Pancreas (tissue), 10 donors: Measurements from ENCODE around the gene NPRL2. TPM values are rescaled to one million over a fixed set of nuclear protein-coding genes. Genes with fewer than 3 reads are reported as not detected.

Experiments used
- ATAC-seq, 4 donors: fragments of 200-7000 bp; cut with Tn5 transposase; one replicate each; pipeline versions ENCODE4 v1.8.0 to v1.9.1; 2020; ENCODE audit warnings: mild to moderate bottlenecking in 4 of 4, moderate library complexity in 4 of 4
- DNase-seq, 6 donors: peaks; one replicate each; pipeline ENCODE4 v3.0.0-alpha.2; 2020
- FAIRE-seq: peaks from 2 replicates; lab custom pipeline; 2012; peaks lifted over from hg19 to GRCh38; lab: Jason Lieb, UNC
- H3K27ac ChIP-seq, 4 donors: fragments of 200-600 bp; sonication (generic); 1 replicate in 3 of 4; 2 replicates in 1 of 4; pipeline versions ENCODE4 v1.5.0 to v1.8.0; 2020
- H3K27me3 ChIP-seq, 4 donors: fragments of 200-600 bp; one replicate each; pipeline ENCODE4 v1.8.0; 2021
- H3K36me3 ChIP-seq, 3 donors: fragments of 200-600 bp; sonication (generic) in 1 of 3; one replicate each; pipeline versions ENCODE4 v1.5.0 to v1.8.0; 2020 to 2021
- H3K4me1 ChIP-seq, 3 donors: fragments of 200-600 bp; one replicate each; pipeline ENCODE4 v1.8.0; 2021
- H3K4me3 ChIP-seq, 4 donors: fragments of 200-600 bp; sonication (generic) in 2 of 4; one replicate each; pipeline versions ENCODE4 v1.5.0 to v1.8.0; 2020 to 2021
- H3K9me3 ChIP-seq, 4 donors: fragments of 200-600 bp; one replicate each; pipeline ENCODE4 v1.8.0; 2021
- WGBS, 2 donors: extraction: QIAGEN DNeasy Blood & Tissue Kit; methylation state at CpG; one replicate each; pipeline ENCODE4 v1.1.7; 2013; 5-methylcytosine and 5-hydroxymethylcytosine counted together
- intact Hi-C, 3 donors: fragments of 100-400 bp; cut with DNase I; formaldehyde crosslinking; loops; one replicate each; pipeline versions ENCODE4 v1.11.1 to v1.14.2; 2022
- polyA plus RNA-seq, 2 donors: library from polyadenylated mRNA; stranded (reverse); fragments of 200-250 nt; gene quantifications; one replicate each; pipeline ENCODE4 v1.2.3, GENCODE V29; 2013
- total RNA-seq, 6 donors: library from RNA; stranded (reverse); fragmentation: NEBNext Ultra II Directional in 4 of 6; extraction: Animal tissue kit (Norgen Biotek cat#: 25700) in 4 of 6; gene quantifications; one replicate each; pipeline versions ENCODE4 v1.2.1 to v1.2.4, GENCODE V29; 2021 to 2023
- TF ChIP-seq, protein P1 (sequence below), 4 donors: fragments of 200-600 bp; sonication (generic) in 3 of 4; IDR thresholded peaks; one replicate each; pipeline versions ENCODE4 v1.5.0 to v1.8.0; 2021; ENCODE audit warnings: antibody characterized with exemption in 4 of 4
- donor health status: healthy with polysubstance abuse.
- donor health status: DM: no; HTN: no; CAD: no; lungs with moderate emphysema.
- donor health status: DM: no; HTN: no; CAD: no.
- donor health status: control.
- donor health status: control.
- donor health status: Bipolar disorder and iron deficiency.
- donor health status: DM: yes; HTN: yes; CAD: no.
- donor health status: DM: no; HTN: no; CAD: no.
- donor health status: DM: no; HTN: no; CAD: no.
- donor health status: DM: yes; HTN: yes; CAD: no.

Gene NPRL2
- total and polyA plus RNA-seq, 8 donors, result 17.1 to 41.8 (median 20.3) TPM

GRCh38 chr3:50336452-50337174 is 14.0 kb downstream of the NPRL2 start:
- intact Hi-C loops, result no loop called here
- ATAC-seq (peak; percentile 2 to 43 (median 6)), FAIRE-seq (no peak), DNase-seq (peak in 1 of 6 donors; percentile 85)
- peak overlapping the region; percentile 39 to 98 (median 84) for H3K4me3 ChIP-seq
- peaks cover 0 to 9% (median 1%) of the 10 kb centered on the region in 3 donors for H3K36me3 ChIP-seq
- H3K27ac ChIP-seq, result peak overlapping the region; percentile 90 to 97 (median 96)
- H3K4me1 ChIP-seq, result peaks cover 10 to 42% (median 28%) of the 10 kb centered on the region in 3 donors
- H3K27me3 ChIP-seq, result no peaks in the 10 kb centered on the region
- H3K9me3 ChIP-seq, result no peaks in the 10 kb centered on the region
- WGBS, 2 donors, result 1% methylated on average over 31 of the region's 31 CpGs
- TF ChIP-seq, protein P1, sequence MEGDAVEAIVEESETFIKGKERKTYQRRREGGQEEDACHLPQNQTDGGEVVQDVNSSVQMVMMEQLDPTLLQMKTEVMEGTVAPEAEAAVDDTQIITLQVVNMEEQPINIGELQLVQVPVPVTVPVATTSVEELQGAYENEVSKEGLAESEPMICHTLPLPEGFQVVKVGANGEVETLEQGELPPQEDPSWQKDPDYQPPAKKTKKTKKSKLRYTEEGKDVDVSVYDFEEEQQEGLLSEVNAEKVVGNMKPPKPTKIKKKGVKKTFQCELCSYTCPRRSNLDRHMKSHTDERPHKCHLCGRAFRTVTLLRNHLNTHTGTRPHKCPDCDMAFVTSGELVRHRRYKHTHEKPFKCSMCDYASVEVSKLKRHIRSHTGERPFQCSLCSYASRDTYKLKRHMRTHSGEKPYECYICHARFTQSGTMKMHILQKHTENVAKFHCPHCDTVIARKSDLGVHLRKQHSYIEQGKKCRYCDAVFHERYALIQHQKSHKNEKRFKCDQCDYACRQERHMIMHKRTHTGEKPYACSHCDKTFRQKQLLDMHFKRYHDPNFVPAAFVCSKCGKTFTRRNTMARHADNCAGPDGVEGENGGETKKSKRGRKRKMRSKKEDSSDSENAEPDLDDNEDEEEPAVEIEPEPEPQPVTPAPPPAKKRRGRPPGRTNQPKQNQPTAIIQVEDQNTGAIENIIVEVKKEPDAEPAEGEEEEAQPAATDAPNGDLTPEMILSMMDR (IDR thresholded peaks at IDR 0.05), result no peak

- DNase-seq (no peak), ATAC-seq (no peak), FAIRE-seq (no peak)
- WGBS, 2 donors, result 61 to 63% methylated on average over 5 of the region's 5 CpGs
- Histone ChIP-seq H3K9me3 (no peaks in the 10 kb centered on the region), H3K36me3 (peaks cover 8 to 27% (median 20%) of the 10 kb centered on the region in 3 donors), H3K4me1 (peaks cover 10 to 42% (median 28%) of the 10 kb centered on the region in 3 donors), H3K27me3 (no peaks in the 10 kb centered on the region), H3K4me3 (peak overlapping the region in 1 of 4 donors; percentile 72), H3K27ac (peak overlapping the region in 2 of 4 donors; percentile 1 to 95)
- intact Hi-C loops, result no loop called here
- TF ChIP-seq, protein P1 (IDR thresholded peaks at IDR 0.05), result no peak
Measured at GRCh38 chr3:50334339-50335075, 16.1 kb downstream of the NPRL2 start.

- DNase-seq (peak in 1 of 6 donors; percentile 25), ATAC-seq (no peak), FAIRE-seq (no peak)
- intact Hi-C loops, result no loop called here
- WGBS, 2 donors, result 62 to 68% methylated on average over 12 of the region's 12 CpGs
- TF ChIP-seq, protein P1 (IDR thresholded peaks at IDR 0.05), result no peak
- Histone ChIP-seq H3K27me3 (no peaks in the 10 kb centered on the region), H3K36me3 (peaks cover 8 to 27% (median 22%) of the 10 kb centered on the region in 3 donors), H3K27ac (peak overlapping the region in 3 of 4 donors; percentile 1 to 52 (median 3)), H3K4me3 (no peak overlapping the region), H3K9me3 (no peaks in the 10 kb centered on the region), H3K4me1 (peaks cover 10 to 44% (median 28%) of the 10 kb centered on the region in 3 donors)
Measured at GRCh38 chr3:50333744-50334328, 16.7 kb downstream of the NPRL2 start.

DNA sequence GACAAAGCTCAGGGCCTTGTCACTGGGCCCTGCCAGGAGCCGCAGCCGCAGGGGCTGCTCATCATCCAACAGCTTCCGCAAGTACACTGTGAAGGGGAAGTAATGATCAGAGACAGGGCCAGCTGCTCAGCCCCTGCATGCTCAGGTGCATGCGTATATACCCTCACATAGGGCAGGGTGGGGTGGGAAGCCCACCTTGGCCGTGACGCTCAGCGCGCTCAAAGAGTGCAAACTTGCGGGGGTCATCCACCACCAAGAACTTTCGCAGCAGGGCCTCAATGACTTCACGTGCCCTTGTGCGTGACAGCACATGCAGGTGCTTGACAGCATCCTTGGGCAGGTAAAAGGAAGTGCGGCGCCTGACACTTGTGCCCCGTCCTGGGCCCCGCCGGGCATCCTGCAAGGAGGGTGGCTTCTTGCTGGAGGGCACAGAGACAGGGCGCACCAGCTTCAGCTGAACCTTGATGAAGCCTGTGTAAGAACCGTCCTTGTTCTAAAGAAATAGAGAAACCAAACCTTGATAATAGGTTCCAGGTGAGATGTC is 19.1 kb downstream of the NPRL2 start:
- H3K4me3 ChIP-seq, result no peak overlapping the region
- DNase-seq (peak in 2 of 6 donors; percentile 27 to 68), ATAC-seq (no peak), FAIRE-seq (no peak)
- no peaks in the 10 kb centered on the region for H3K27me3 ChIP-seq
- H3K9me3 ChIP-seq, result no peaks in the 10 kb centered on the region
- H3K4me1 ChIP-seq, result peaks cover 18 to 47% (median 24%) of the 10 kb centered on the region in 3 donors
- H3K27ac ChIP-seq, result no peak overlapping the region
- intact Hi-C loops, result no loop called here
- TF ChIP-seq, protein P1 (IDR thresholded peaks at IDR 0.05), result no peak
- peaks cover 8 to 27% (median 22%) of the 10 kb centered on the region in 3 donors for H3K36me3 ChIP-seq
- 93 to 95% methylated on average over 19 of the region's 19 CpGs for WGBS, 2 donors
